ENCODE measurements around the gene AIM2. TPM values are rescaled to one million over a fixed set of nuclear protein-coding genes. Genes with fewer than 3 reads are reported as not detected.

AIM2 gene
- total RNA-seq, 5 donors from 2014 or later (not counting 1 experiment from before 2014, with no cell fraction given): 2.1 to 7.1 (median 2.7) TPM

DNA sequence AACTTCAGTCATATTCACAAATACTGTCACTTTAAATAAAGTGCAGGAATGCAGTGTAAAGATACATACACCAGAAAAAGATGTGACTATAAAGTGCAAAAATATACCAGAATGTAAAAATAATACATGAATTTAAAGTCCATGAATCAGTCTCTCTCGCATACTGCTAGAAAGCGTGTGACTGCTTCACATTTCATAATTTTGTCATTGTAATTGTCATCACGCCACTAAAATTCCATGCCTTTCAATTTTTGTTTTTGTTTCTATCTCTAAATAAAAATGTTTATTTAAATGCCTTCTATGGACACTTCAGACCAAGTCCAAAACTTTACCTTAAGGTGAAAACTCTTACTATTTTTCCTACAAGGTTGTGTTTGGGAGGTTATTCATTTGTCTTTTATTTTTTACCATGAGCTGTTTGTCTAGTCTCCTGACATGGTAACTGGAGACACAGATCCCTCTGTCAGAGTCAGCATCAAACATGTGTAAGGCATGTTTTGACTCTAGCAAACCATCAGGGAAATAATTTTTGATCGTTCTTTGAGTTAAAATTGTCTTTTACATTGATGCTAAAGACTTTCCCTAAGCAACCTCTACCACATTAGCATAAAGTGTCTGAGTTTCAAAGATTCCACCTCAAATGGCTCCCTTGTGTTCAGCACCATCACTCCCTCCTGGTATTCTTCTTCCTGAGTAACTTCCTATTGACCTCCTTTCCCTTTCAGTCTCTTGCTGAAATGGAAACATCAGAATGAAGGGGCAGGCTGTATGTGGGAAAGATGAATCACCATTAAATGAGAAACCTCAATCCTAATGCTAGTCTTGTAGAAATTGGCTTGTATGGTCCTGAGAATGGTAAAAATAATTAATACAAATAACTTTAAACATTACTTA is 14.0 kb upstream of the AIM2 start:
- H3K27me3 ChIP-seq (replicated peaks in 1 of 2; ENCODE audit: control insufficient read depth in 2 of 2, extremely low read depth in 1 of 2, insufficient read depth in 2 of 2, low read length in 1 of 2): no peaks in the 10 kb centered on the region
- no peaks in the 10 kb centered on the region for H3K4me1 ChIP-seq (ENCODE audit: control insufficient read depth in 1 of 2, extremely low read depth in 1 of 2, insufficient read depth in 2 of 2, low read length in 2 of 2)
- Mint-ChIP-seq H3K4me1 (peaks cover 0 to 31% (median 18%) of the 10 kb centered on the region in 3 donors), H3K4me3 (no peak overlapping the region), H3K9me3 (no peaks in the 10 kb centered on the region), H3K27ac (no peak overlapping the region), H3K27me3 (peaks cover 0 to 3% of the 10 kb centered on the region in 2 donors), H3K36me3 (no peaks in the 10 kb centered on the region)
- no CpG with 5 or more reads among the region's 4 CpGs for WGBS (ENCODE audit: insufficient coverage)
- ChIA-PET POLR2A (no interaction called here), CTCF (interaction anchor here in 1 of 2 donors (2.4 kb wide), 1 partner anchor 14 kb away, joined by 15 read pairs; the partner anchor contains the start of gene AIM2)
- no peak overlapping the region for H3K4me3 ChIP-seq (ENCODE audit: control insufficient read depth in 1 of 2, extremely low read depth in 1 of 2, low read length in 1 of 2)
- H3K36me3 ChIP-seq (ENCODE audit: control insufficient read depth in 2 of 2, extremely low read depth in 1 of 2, insufficient read depth in 1 of 2, low read length in 1 of 2): no peaks in the 10 kb centered on the region
- H3K9me3 ChIP-seq: no peaks in the 10 kb centered on the region
- H3K27ac ChIP-seq (ENCODE audit: low read length): no peak overlapping the region
- ATAC-seq (replicated peaks in 1 of 4) (no peak), DNase-seq (no peak)

DNA sequence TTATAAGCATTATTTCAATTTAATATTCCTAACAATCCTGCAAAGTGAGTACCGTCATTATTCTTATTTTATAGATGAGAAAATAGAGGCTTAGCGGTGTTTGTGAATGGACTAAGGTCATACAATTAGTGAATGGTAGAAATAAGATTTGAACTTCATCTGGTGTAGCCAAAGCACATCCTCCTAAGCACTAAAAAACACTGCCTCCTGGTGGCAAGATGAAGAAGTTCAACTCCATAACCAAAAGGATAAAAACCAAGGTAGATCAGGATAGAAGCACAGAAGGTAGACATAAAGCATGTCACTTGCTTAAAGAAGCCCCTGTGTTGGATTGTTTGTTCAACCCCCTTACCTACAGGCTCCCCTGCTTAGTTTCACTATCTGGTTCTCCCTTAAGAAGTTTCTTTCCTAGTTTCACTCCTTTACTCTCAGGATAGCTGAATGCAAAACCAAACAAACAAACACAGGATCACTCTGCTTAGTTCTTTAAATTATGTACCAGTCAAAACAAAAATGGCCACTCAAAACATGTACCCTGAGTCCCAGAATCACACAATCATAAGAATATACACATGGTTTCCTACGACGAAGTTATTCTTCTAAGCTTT is 12.7 kb upstream of the AIM2 start:
- Mint-ChIP-seq H3K36me3 (no peaks in the 10 kb centered on the region), H3K4me3 (no peak overlapping the region), H3K27ac (no peak overlapping the region), H3K9me3 (no peaks in the 10 kb centered on the region), H3K27me3 (peaks cover 0 to 3% of the 10 kb centered on the region in 2 donors), H3K4me1 (peaks cover 0 to 31% (median 18%) of the 10 kb centered on the region in 3 donors)
- Histone ChIP-seq H3K9me3 (no peaks in the 10 kb centered on the region), H3K27ac (ENCODE audit: low read length) (no peak overlapping the region), H3K27me3 (replicated peaks in 1 of 2; ENCODE audit: control insufficient read depth in 2 of 2, extremely low read depth in 1 of 2, insufficient read depth in 2 of 2, low read length in 1 of 2) (no peaks in the 10 kb centered on the region), H3K4me1 (ENCODE audit: control insufficient read depth in 1 of 2, extremely low read depth in 1 of 2, insufficient read depth in 2 of 2, low read length in 2 of 2) (no peaks in the 10 kb centered on the region), H3K36me3 (ENCODE audit: control insufficient read depth in 2 of 2, extremely low read depth in 1 of 2, insufficient read depth in 1 of 2, low read length in 1 of 2) (no peaks in the 10 kb centered on the region), H3K4me3 (ENCODE audit: control insufficient read depth in 1 of 2, extremely low read depth in 1 of 2, low read length in 1 of 2) (no peak overlapping the region)
- POLR2A ChIA-PET: no interaction called here
- DNase-seq (peak in 6 of 35 experiments; percentile 10 to 69 (median 18)), ATAC-seq (replicated peaks in 1 of 4) (peak in 1 of 4 experiments; percentile 33)
- 100% methylated on average over 1 of the region's 4 CpGs for WGBS (ENCODE audit: insufficient coverage)
- CTCF ChIA-PET: interaction anchor here (1.0 to 2.4 kb wide), 7 partner anchors 9 to 582 kb away, joined by 3 to 15 read pairs (median 6); partner anchors contain the start of gene AIM2 (in 1 of the 2)

DNA sequence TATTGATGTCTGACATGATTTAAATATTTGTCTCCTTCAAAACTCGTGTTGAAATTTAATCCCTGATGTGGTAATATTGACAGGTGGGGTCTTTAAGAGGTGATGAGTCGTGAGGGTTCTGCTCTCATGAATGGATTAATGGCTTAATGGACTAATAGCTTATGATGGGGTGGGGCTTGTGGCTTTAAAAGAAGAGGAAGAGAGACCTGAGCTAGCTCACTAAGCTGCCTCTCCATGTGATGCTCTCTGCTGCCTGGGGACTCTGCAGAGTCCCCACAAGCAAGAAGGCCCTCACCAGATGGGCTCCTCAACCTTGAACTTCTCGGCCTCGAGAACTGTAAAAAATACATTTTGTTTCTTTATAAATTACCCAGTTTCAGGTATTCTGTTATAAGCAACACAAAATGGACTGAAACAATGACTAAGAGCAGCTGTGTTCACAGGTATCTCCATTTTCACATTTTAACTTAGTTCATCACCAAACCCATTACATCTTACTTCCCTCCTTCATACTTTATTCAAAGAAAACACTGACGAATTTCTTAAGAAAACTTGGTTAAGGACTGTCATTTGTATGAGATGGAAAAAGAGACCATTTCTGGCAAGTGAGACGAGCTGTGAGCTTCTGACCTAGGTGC is 12.1 kb upstream of the AIM2 start:
- no peaks in the 10 kb centered on the region for H3K36me3 Mint-ChIP-seq
- WGBS (ENCODE audit: insufficient coverage): 77% methylated on average over 3 of the region's 6 CpGs
- ChIA-PET POLR2A (interaction anchor here in 1 of 2 donors (0.5 to 0.7 kb wide), 2 partner anchors 12 to 71 kb away, joined by 3 to 5 read pairs; partner anchors contain the start of gene AIM2), CTCF (interaction anchor here (0.6 to 2.4 kb wide), 8 partner anchors 10 to 582 kb away, joined by 3 to 15 read pairs (median 5); partner anchors contain the start of gene AIM2 (in 1 of the 2))
- Histone ChIP-seq H3K9me3 (no peaks in the 10 kb centered on the region), H3K27me3 (replicated peaks in 1 of 2; ENCODE audit: control insufficient read depth in 2 of 2, extremely low read depth in 1 of 2, insufficient read depth in 2 of 2, low read length in 1 of 2) (no peaks in the 10 kb centered on the region), H3K36me3 (ENCODE audit: control insufficient read depth in 2 of 2, extremely low read depth in 1 of 2, insufficient read depth in 1 of 2, low read length in 1 of 2) (no peaks in the 10 kb centered on the region), H3K27ac (ENCODE audit: low read length) (no peak overlapping the region), H3K4me3 (ENCODE audit: control insufficient read depth in 1 of 2, extremely low read depth in 1 of 2, low read length in 1 of 2) (no peak overlapping the region), H3K4me1 (ENCODE audit: control insufficient read depth in 1 of 2, extremely low read depth in 1 of 2, insufficient read depth in 2 of 2, low read length in 2 of 2) (no peaks in the 10 kb centered on the region)
- H3K27ac Mint-ChIP-seq: peak overlapping the region in 1 of 2 donors; percentile 59
- DNase-seq: no peak
- H3K4me3 Mint-ChIP-seq: no peak overlapping the region
- H3K4me1 Mint-ChIP-seq: peaks cover 0 to 31% (median 18%) of the 10 kb centered on the region in 3 donors
- no peaks in the 10 kb centered on the region for H3K9me3 Mint-ChIP-seq
- H3K27me3 Mint-ChIP-seq: peaks cover 0 to 3% of the 10 kb centered on the region in 2 donors
- ATAC-seq (replicated peaks in 1 of 4): no peak

DNA sequence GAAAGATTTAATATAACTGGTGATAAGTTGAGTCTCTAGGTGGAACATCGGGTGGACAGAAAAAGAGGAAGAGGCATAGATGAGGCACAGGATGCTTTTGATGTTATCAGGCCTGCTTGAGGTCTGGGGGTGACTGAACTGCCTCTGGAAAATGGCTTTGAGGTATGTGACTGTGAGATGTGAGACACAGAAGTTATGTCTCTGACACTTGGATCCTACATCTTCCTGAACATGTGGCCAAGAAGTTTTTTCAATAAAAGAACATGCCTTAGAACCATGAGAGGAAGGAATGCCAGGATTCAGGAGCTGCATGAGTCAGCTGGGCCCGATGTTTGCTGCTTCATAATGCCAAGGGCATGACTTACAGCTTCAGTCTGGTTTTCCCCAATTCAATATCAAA is 11.5 kb upstream of the AIM2 start:
- ChIA-PET POLR2A (interaction anchor here in 1 of 2 donors (0.5 to 0.7 kb wide), 2 partner anchors 12 to 71 kb away, joined by 3 to 5 read pairs; partner anchors contain the start of gene AIM2), CTCF (interaction anchor here (0.6 to 2.4 kb wide), 11 partner anchors 10 to 581 kb away, joined by 3 to 15 read pairs (median 4); partner anchors contain the start of gene AIM2 (in 1 of the 2))
- H3K27ac Mint-ChIP-seq: no peak overlapping the region
- Histone ChIP-seq H3K27ac (ENCODE audit: low read length) (no peak overlapping the region), H3K36me3 (ENCODE audit: control insufficient read depth in 2 of 2, extremely low read depth in 1 of 2, insufficient read depth in 1 of 2, low read length in 1 of 2) (no peaks in the 10 kb centered on the region), H3K9me3 (no peaks in the 10 kb centered on the region), H3K27me3 (replicated peaks in 1 of 2; ENCODE audit: control insufficient read depth in 2 of 2, extremely low read depth in 1 of 2, insufficient read depth in 2 of 2, low read length in 1 of 2) (no peaks in the 10 kb centered on the region), H3K4me3 (ENCODE audit: control insufficient read depth in 1 of 2, extremely low read depth in 1 of 2, low read length in 1 of 2) (no peak overlapping the region), H3K4me1 (ENCODE audit: control insufficient read depth in 1 of 2, extremely low read depth in 1 of 2, insufficient read depth in 2 of 2, low read length in 2 of 2) (no peaks in the 10 kb centered on the region)
- peaks cover 0 to 3% of the 10 kb centered on the region in 2 donors for H3K27me3 Mint-ChIP-seq
- H3K9me3 Mint-ChIP-seq: no peaks in the 10 kb centered on the region
- peaks cover 0 to 30% (median 18%) of the 10 kb centered on the region in 3 donors for H3K4me1 Mint-ChIP-seq
- H3K4me3 Mint-ChIP-seq: no peak overlapping the region
- no peaks in the 10 kb centered on the region for H3K36me3 Mint-ChIP-seq
- 49% methylated on average over 2 of the region's 2 CpGs for WGBS (ENCODE audit: insufficient coverage)
- no peak for ATAC-seq (replicated peaks in 1 of 4)
- no peak for DNase-seq

DNA sequence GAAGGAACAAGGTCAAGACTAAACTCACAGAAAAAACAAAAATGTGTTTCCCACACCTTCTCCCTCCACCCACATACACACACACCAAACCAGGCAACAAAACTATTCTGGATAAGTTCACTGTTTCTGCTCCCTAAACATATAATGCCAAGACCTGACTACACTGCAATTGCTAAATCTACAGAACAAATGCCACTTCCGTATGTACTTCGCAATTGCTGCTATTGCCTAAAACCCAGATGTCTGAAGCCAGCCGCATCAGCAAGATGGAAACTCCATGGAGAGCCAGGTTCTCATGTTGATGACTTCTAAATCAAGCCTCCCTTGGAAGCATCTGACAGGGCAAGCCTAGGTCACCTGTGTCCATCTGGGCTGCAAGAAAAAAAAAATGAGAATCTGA is 8.3 kb upstream of the AIM2 start:
- Histone ChIP-seq H3K27ac (ENCODE audit: low read length) (no peak overlapping the region), H3K4me1 (ENCODE audit: control insufficient read depth in 1 of 2, extremely low read depth in 1 of 2, insufficient read depth in 2 of 2, low read length in 2 of 2) (no peaks in the 10 kb centered on the region), H3K27me3 (replicated peaks in 1 of 2; ENCODE audit: control insufficient read depth in 2 of 2, extremely low read depth in 1 of 2, insufficient read depth in 2 of 2, low read length in 1 of 2) (no peaks in the 10 kb centered on the region), H3K4me3 (ENCODE audit: control insufficient read depth in 1 of 2, extremely low read depth in 1 of 2, low read length in 1 of 2) (no peak overlapping the region), H3K9me3 (no peaks in the 10 kb centered on the region), H3K36me3 (ENCODE audit: control insufficient read depth in 2 of 2, extremely low read depth in 1 of 2, insufficient read depth in 1 of 2, low read length in 1 of 2) (no peaks in the 10 kb centered on the region)
- H3K36me3 Mint-ChIP-seq: no peaks in the 10 kb centered on the region
- H3K27ac Mint-ChIP-seq: no peak overlapping the region
- WGBS (ENCODE audit: insufficient coverage): 92% methylated on average over 3 of the region's 3 CpGs
- ChIA-PET CTCF (no interaction called here), POLR2A (no interaction called here)
- no peak for ATAC-seq (replicated peaks in 1 of 4)
- H3K9me3 Mint-ChIP-seq: no peaks in the 10 kb centered on the region
- no peak for DNase-seq
- H3K4me3 Mint-ChIP-seq: no peak overlapping the region
- H3K4me1 Mint-ChIP-seq: peaks cover 0 to 12% (median 6%) of the 10 kb centered on the region in 3 donors
- H3K27me3 Mint-ChIP-seq: peaks cover 0 to 4% of the 10 kb centered on the region in 2 donors

GRCh38 chr1:159084152-159084551 is 7.6 kb upstream of the AIM2 start:
- Mint-ChIP-seq H3K27ac (no peak overlapping the region), H3K9me3 (no peaks in the 10 kb centered on the region), H3K36me3 (no peaks in the 10 kb centered on the region), H3K4me1 (peaks cover 0 to 11% (median 5%) of the 10 kb centered on the region in 3 donors), H3K4me3 (no peak overlapping the region), H3K27me3 (peaks cover 0 to 4% of the 10 kb centered on the region in 2 donors)
- ATAC-seq (replicated peaks in 1 of 4): no peak
- DNase-seq: no peak
- WGBS (ENCODE audit: insufficient coverage): 100% methylated on average over 1 of the region's 3 CpGs
- Histone ChIP-seq H3K27me3 (replicated peaks in 1 of 2; ENCODE audit: control insufficient read depth in 2 of 2, extremely low read depth in 1 of 2, insufficient read depth in 2 of 2, low read length in 1 of 2) (no peaks in the 10 kb centered on the region), H3K4me3 (ENCODE audit: control insufficient read depth in 1 of 2, extremely low read depth in 1 of 2, low read length in 1 of 2) (no peak overlapping the region), H3K27ac (ENCODE audit: low read length) (no peak overlapping the region), H3K4me1 (ENCODE audit: control insufficient read depth in 1 of 2, extremely low read depth in 1 of 2, insufficient read depth in 2 of 2, low read length in 2 of 2) (no peaks in the 10 kb centered on the region), H3K9me3 (no peaks in the 10 kb centered on the region), H3K36me3 (ENCODE audit: control insufficient read depth in 2 of 2, extremely low read depth in 1 of 2, insufficient read depth in 1 of 2, low read length in 1 of 2) (no peaks in the 10 kb centered on the region)
- ChIA-PET CTCF (interaction anchor here in 1 of 2 donors (1.1 kb wide), 1 partner anchor 15 kb away, joined by 5 read pairs; no protein-coding TSS in a partner anchor), POLR2A (no interaction called here)

All from T-cell (primary cell).